ENCODE results near the gene TCF7L2.
"Not testable (repeated sequence)": the region's sequence is repeated elsewhere in the genome, so short reads cannot be mapped to it uniquely, and the experiment has no call there.

The TCF7L2 gene

DNA sequence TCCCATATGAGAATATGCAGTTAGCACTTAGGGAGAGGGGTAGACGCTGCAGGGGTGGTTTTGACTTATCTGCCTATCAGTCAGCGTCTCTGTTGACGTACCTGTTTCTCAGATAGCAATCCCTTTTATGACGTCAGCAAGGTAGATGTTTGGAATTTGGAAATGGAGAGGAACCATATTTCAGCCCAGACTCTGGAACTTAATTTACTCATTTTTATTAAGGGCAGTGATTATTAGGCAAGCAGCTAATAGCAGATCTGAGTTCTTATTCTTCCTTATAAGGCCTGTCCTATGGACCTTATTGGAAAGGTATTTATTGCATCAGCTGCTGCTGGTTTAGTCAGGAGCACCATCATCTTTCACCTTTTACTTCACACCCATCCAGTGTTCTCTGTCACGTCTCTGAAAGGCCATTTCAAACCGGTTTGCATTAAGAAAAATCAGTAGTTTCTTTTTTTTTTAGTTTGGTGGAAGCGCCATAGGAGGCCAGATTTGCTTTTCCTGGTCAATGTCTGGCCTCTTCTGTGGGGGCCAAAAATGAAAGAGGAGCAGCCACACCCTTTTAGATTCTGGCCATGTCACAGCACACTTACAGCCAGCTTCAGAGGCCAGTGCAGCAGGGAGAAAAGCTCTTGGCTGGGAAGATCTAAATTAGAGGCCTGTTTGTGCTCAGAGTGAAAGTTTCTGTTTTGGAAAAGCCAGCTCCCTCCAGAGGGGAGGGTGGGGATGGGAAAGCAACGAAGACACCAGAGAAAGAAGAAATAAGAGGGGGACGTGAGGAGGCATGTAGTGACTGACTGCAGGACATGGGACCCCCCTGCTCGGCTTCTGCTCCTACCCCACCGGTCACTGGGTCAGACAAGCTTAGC lies 146.3 kb downstream of the TCF7L2 start:
- no peak for DNase-seq (ENCODE audit: low read depth)

DNA sequence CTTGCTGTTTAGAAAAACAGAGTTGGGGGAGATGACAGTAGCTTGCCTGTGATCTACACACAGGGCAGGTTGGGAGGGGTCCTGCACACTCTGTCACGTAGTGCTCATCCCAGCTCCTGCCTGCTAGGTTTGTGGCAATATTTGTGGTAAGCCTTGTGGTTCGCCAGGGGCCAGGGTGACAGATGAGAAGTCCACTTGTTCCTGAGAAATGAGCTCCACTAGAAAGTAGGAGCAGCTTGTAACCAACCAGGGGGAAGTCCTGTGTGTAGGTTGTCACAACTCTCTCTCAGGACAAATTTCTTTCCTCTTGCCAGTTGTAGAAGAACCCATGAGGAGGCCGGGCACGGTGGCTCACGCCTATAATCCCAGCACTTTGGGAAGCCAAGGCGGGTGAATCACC lies 147.0 kb downstream of the TCF7L2 start:
- no peak for DNase-seq (ENCODE audit: low read depth)

DNA sequence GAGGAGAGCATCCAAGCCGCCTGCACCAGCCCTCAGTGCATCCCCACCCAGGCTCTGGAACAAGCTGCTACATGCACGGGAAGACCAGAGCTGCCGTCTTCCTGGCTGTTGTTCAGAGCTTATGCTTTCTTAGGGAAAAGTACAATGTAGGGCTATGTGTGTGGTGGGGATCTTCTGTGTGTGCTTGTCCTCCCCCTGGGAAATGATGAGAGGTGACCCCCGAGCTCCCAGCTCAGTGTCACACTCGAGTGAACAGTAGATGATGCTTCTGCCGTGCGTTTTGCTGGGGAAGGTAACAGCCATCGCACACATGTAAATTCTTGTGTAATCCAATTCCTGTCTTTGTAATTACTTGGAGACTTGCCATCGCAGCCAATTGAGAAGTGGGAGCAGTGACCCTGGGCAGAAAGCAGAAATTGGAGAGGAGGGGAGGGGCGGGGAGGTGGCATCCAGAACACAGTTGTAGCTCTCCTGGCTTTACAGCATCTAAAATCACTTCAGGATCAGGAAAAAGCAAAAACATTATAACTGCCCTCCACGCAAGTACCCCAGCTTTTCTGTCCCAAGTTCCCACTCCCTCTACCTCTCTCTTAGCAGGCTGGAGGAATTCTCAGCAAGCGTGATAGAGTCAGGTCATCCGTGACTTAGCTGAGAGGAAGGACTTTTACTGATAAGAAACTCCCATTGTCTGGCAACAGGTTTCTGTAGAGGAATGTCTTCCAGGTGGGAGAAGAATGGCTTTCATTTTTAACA lies 149.6 kb downstream of the TCF7L2 start:
- no peak for DNase-seq (ENCODE audit: low read depth)

DNA sequence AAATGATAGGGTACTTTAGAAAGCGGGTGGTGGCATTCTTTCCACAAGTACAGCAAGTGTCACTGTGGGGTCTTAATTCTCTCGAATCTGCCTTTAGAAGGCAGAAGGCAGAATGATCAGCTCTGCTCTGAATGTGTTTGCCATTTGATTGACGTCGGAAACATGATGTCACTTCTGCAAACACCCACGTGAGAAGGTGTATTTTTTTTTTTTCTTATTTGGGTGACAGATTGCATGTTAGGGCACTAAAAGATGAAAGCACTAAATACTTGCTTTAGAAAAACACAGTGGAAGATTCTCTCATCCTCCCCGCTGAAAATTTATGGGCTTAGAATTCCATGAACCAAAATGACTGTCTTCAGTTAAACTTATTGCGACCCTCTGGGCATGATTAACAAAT lies 150.2 kb downstream of the TCF7L2 start:
- DNase-seq (ENCODE audit: low read depth) = no peak

DNA sequence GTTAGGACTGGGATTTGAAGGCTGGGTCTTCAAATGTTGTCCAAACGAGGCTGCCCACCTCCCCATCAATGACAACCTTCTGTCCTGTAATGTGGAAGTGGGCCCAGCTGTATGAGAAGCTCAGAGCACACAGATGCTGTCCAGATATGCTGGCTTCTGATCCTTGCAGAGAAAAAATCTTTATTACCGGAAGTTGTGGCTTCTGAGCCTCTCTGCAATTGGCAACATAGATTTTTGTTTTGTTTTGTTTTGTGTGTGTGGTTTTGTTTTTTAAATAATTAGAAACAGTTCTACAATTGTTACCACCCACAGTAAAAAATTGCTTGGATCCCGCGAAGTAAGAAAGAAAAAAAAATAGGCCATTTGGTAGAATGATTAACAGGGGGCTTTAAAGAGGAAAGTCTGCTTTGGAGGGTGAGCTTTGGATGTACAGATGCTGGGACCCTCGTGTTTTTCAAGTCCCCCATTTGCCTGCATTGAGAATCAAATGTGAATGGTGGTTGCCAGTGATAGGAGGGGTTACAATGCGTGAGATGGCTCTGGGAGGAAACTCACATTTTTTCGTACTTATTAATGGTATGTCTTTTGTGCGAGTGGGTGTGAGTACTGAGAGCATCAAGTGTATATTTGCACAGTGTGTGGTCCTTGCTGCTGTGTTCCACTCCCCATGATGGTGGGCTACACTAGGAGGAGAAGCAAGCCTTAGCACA lies 153.2 kb downstream of the TCF7L2 start:
- peak; percentile 77 for DNase-seq (ENCODE audit: low read depth)

DNA sequence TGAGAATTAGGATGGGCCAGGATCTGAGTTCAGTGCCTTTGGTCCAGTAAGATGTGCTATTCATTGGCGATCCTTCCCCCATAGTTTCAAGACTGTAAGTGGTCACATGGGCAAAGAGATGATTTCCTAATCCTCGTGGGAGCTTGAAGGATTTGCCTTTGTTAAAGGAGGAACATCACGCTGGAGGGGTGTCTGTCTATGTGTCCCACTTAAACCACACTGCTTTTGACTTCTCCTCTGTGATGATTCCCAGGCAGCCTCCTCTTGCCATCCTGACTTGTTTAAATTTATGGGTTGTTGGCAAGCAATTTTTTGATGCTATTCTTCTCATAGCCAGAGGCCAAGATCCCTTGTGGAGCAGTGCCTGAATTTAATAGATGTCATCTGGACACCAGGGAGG lies 154.0 kb downstream of the TCF7L2 start:
- DNase-seq (ENCODE audit: low read depth) = peak; percentile 84

DNA sequence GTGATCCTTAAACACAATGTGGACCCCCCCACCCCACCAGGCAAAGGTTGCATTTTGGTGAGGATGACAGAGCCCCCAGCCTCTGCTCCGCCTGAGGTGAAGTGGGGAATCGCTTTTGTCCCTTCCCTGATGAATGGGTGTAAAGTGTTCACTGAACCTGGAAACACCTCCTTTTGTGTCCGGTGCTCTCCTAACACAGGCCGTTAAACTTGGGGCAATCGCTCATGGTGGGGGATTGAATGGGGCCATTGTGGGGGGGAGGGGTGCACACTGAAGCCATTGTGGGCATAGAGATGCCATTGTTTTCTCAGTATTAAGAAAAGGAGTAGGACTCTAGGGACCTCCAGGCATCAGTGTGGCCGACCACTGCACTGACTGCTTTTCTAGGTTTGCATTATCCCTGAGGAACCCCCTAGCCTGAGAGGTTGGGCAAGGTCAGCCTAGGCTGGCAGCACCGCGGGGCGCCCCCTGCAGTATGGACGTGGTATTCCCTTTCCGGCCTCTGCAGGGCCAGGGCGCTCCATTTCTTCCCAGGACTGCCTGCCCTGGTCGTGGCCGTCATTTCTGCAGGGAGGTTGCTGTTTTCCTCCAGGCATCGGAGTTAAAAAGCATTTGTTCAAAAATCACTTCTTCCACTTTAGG lies 158.3 kb downstream of the TCF7L2 start:
- DNase-seq (ENCODE audit: low read depth) = no peak

DNA sequence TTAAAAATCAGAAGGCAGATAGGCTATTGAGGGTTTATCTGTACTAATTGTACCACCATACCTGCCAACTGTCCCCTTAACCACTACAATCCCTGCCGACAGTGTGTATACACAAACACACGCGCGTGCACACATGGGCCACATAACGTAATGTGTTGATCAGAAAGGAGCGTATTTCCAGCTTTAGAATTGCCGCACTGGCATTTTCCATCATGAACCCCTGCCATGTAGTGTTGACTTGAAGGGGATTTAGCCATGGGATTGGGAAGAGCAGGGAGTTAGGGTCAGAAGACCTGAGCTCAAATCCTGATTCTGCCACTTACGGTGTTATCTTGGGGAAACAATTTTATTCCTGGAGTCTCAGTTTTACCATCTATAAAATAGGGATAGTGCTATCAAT lies 158.9 kb downstream of the TCF7L2 start:
- DNase-seq (ENCODE audit: low read depth) = no peak

DNA sequence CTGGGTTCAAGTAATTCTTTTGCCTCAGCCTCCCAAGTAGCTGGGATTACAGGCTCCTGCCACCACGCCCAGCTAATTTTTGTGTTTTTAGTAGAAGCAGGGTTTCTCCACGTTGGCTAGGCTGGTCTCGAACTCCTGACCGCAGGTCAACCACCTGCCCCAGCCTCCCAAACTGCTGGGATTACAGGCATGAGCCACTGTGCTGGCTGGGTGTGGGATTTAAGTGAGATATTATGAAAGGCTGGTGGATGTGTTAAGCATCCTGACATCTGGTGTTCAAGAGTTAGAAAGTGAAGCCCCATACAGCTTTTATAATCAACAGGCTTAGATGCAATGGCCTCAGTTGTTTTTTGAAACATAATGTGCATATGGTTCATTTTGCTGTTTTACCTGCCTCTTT lies 159.4 kb downstream of the TCF7L2 start:
- DNase-seq (ENCODE audit: low read depth) = not testable (repeated sequence)

DNA sequence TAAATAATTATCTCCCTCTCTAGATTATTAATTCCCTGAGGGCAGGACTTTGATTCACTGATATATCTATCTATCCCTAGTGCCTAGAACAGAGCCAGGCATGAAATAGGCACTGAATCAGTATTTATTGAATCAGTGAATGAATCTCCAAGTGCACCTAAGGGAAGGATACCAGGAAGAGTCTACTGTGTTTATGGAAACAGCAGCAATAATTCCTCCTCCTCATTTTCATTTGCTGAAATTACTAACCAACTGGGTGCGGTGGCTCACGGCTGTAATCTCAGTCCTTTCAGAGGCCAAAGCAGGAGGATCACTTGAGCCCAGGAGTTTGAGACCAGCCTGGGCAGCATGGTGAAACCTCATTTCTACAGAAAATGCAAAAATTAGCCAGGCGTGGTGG lies 161.2 kb downstream of the TCF7L2 start:
- no peak for DNase-seq (ENCODE audit: low read depth)

DNA sequence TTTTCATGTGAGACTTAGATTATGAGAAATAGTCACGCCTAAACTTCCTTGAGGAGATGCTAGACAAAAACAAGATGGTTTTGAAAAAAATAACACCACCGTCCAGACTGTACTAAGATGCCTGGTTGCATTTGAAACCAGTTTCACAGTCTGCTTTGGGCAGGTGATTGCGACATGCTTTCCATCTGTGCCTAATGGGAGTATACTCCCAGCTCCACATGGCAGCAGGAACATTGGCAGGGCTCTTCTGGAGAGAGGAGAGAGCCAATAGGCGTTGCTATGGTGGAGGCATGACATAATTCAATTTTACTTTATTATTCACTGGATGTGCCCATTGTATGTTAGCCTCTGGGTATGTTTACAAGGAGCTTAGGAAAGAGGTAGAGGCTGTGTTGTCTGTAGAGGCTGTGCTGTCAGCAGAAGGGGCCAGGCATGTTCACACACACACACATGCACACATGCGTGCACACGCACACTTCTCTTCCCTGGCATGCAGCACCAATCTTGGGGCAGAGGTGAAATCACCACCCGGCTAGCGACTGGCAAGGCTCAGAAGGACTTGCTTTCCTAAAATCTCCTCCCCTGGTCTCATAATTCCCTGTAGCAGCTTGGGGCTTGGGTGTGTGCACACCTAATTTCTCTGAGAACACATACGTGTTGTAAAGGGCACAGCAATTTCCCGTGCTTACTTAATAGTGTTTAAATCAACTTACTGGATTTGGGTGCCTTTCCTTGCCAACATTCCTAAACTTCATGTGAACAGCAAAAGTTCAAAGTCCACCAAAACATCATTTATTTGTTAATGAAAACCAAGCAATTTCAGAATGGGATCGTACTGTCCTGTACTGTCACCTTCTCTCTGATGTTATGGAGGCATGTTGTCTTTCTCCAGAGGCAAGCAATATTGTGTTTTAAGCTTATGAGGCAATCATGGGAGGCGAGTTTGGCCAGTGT lies 162.1 kb downstream of the TCF7L2 start:
- peak; percentile 88 for DNase-seq (ENCODE audit: low read depth)

DNA sequence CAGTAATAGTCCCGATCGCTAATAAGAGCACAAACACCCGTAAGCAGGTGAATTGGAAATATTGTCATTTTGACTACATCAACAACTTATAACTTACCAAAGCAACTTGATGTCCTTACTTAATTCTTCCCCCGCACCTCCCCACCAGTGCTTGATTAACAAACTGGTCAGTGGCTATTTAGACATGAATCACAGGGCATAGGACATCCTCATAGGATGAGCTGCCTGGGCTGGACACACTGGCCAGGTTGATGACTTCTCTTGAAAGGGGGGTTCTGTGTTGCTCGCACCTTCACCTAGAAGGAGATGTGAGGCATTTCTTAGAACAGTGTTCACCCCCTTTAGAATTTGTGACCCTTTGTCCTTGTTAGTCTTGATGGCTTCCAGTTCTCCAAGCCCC lies 163.2 kb downstream of the TCF7L2 start:
- no peak for DNase-seq (ENCODE audit: low read depth)

DNA sequence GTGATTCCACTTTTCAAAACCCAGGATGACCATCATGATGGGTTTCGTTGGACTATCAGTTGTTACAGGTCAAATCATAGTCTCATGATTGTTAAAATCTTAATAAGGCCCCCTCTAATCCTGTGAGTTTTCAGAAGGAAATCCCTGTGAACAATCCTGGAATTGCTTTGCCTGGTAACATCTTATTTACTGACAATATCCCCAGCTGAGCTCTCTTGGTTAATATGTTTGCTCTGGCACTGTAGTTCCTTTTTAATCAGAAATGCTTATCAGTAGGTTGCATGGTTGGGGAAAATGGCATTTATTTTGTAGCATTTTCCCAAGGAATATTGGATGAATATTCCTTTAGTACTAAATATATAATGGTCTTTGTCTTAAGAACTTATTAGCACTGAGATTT lies 163.9 kb downstream of the TCF7L2 start:
- DNase-seq (ENCODE audit: low read depth) = no peak

DNA sequence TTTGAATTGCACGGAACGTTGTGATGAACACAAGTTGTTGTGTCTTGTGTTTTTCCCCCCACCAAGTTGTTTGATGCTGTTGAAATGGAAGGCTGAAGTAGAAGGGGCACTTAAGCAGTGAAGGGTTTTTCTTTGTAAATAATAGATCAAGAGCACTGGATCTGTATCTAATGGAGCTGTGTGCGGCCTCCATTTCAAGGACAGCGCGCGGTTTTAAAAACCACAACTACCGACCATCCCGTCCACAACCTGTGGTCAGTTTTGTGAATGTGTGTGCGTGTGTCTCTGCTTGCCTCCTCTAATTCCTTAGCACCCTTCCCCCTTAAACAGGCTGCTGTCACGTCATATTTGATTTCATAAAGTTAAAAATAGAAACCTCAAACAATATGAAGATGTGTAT lies 165.5 kb downstream of the TCF7L2 start:
- no peak for DNase-seq (ENCODE audit: low read depth)

DNA sequence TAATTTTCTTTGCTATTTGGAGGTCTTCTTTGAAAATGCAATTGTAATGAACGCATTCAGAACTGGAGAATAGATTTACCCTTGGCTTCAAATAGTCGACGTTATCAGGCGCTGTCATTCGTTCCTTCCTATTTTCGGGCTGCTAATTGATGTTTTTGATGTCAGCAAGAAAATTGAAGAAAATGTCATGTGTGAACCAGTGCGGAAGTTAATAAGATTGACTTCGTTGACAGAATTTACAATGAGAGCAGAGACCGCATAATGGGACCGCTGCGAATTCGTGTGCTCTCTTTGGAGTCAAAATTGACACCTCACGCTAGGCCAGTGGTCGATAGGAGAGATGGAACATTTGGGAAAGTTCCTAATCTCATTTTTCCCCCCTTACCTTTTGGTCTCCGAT lies 168.8 kb downstream of the TCF7L2 start:
- no peak for DNase-seq (ENCODE audit: low read depth)

DNA sequence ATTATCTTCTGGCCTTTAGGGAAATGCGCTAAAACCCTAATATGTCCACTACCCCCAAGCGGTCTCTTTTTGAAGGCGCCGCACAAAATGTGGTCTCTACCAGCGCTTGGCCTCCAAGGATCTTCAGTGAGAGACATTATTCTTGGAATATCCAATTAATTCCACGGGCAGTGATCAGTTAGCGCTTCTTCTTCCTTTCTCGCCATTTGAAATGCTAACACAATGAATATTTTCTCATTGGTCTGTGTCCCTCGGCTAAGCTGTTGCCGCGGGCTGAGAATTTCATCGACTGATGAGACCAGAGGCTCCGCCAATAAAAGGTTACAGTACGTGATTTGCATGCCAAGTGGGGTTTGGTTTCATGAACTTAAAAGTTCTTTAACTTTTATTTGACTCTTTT lies 169.8 kb downstream of the TCF7L2 start:
- DNase-seq (ENCODE audit: low read depth) = no peak

DNA sequence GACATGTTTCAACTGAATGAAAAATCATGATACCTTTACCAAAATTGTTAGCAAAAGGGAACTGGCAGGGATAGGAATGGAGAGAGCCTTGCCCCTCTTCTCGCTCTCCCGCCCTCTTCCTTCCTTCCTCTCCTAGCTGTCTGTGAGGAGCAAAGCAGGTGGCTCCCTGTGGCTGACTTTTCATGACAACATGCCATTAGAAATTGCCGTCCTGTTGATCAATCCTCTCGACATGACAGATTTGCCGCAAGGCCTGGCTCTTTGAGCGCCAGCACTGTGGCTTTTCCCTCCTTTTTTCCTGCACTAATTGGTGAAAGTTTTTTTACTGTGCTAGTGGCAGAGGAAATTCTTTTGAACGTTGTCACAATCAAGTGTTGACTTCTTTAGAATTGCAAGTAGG lies 171.1 kb downstream of the TCF7L2 start:
- no peak for DNase-seq (ENCODE audit: low read depth)

DNA sequence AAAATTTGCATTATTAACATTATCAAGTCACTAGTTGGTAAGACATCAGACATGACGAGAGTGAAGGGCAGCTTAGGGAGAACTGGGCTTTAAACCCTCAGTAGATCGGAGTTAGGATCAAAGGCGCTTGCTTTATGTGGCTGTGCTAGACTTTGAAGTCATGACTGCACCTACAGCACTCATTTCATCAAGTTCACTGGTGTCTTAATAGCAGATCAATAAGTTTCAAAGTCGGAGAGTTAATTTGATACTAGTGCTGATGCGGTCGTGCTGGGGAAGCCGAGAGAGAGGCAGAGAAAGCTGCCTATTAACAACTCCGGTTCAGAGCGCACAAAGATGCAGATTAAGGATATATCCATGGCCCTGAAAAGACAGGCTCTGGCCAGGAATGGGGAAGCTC lies 172.9 kb downstream of the TCF7L2 start:
- no peak for DNase-seq (ENCODE audit: low read depth)

DNA sequence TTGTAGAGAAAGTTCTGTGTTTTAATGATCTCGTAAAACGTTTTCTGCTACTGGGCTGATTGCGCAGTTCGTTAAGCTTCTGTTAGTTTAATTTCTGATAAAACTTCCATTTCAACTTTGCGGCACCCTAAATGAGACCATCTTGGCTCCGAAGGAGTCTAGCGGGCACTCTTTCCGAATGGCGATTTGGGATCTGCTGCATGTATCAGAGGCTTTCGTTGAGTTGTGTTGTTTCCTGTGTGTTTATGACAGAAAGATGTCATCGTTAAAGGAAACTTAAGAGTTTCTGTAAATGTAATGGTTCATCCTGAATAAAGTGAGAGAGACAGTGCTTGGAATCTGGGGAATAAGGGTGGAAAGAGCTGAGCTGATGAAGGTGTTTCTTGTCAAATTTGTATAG lies 174.7 kb downstream of the TCF7L2 start:
- no peak for DNase-seq (ENCODE audit: low read depth)

DNA sequence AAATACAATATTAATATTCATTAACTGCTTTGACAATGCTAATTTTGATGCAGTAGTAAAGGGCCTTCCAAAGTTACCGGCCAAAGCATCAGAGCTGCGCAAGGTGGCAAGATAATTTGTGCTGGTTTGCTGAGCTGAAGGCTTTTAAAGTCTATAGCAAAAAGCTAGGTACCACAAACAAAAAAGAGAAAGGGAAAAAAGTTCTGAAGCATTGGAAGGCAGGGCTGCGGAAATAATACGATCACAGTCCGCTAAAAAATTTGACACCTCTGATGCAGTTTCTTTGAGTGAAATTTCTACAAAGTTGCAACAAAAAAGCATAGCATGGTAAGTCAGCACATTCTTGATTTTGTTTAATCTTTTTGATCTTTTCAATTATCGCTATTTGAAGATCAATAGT lies 175.6 kb downstream of the TCF7L2 start:
- DNase-seq (ENCODE audit: low read depth) = no peak
